ENCODE measurements around the gene C14orf180.
"Not testable (repeated sequence)": the region's sequence is repeated elsewhere in the genome, so short reads cannot be mapped to it uniquely, and the experiment has no call there.

The C14orf180 gene

GRCh38 chr14:104633276-104634137 is 53.9 kb downstream of the C14orf180 start:
- DNase-seq = no peak

- DNase-seq = no peak
Observed at GRCh38 chr14:104634138-104634760, 54.7 kb downstream of the C14orf180 start.

DNA sequence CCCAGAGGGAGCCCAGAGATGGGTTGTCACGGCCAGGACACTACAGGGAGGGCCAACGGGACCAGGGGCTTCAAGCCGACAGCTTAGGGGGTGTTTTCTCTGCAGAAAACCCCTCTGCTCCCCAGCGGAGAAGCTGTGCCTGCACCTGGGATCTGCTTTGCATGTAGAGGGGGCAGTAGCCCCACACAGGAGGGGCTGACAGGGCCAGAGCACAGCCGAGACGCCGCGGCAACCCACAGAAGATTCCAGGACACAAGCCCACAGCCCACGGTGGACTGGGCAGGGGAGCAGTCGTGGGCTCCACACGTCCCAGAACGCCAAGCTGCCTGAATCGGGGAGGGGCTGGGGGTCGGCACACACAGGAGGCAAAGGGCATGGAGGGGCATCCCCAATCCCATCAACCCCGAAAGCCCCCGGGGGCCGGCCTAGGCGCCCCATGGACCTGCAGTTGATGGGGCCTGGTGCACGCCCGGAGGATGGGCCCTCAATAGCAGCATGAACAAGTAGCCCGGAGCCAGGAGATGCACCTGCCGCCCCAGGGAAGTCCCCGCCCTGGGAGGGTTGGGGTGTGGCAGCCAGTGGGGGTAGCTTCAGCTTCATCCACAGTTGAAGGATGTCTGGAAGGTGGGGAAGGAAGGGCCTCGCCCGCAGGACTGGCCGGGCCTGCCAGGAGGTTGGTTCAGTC is 55.5 kb downstream of the C14orf180 start:
- no peak for DNase-seq

DNA sequence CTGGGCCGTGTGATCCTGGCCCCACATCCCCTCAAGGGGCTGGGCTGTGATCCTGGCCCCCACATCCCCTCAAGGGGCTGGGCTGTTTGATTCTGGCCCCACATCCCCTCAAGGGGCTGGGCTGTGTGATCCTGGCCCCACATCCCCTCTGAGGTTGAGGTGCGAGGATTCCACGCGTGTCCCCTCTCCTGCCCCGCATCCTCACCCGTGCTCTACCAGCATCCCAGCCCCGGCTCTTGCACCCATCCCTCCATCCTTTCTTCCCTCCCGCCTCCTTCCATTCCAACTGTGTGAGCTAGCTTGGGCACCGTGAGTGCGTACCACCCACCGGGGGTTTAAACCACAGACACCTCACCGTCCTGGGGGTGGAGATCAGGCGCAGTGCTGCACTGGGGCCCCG is 56.2 kb downstream of the C14orf180 start:
- no peak for DNase-seq

DNA sequence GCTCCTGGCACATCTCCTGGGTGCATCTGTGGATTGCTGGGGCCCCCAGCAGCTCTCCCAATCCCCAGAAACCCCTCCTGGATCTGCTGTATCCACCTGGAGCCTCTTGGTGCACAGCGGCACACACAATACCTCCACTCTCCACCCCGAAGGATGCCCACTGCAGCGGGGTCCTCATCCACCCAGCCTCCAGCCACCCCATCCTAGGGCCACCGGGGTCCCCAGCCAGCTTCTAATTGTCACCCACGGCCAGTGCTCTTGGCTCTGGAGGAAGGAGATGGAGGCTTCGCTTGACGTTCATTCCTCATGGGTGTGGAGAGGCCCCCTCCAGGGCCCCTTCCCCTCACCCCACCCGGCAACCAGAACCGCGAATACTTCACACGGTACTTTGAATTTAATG is 56.6 kb downstream of the C14orf180 start:
- DNase-seq = no peak

GRCh38 chr14:104636846-104637545 is 57.4 kb downstream of the C14orf180 start:
- DNase-seq = not testable (repeated sequence)

GRCh38 chr14:104637546-104638003 is 58.0 kb downstream of the C14orf180 start:
- DNase-seq = no peak

DNA sequence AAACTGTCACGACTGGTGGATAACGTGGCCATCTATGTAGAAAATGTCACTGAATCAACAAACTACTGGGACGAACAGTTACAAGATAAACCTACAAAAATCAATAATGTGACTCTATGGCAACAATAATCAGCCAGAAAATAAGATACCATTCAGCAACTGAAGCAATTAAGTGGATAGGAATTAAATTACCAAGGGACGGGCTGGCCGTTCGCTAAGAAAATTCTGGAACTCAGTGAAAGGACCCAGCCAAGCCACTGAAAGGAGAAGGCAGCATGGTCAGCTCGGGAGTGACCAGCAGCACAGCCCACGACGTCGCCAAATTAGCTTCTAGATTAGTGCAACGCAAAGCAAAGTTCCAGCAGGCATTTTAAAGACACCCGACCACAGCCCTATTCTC is 58.6 kb downstream of the C14orf180 start:
- no peak for DNase-seq

- no peak for DNase-seq
Observed at GRCh38 chr14:104638927-104639450, 59.4 kb downstream of the C14orf180 start.

- no peak for DNase-seq
Observed at GRCh38 chr14:104639471-104639870, 59.9 kb downstream of the C14orf180 start.
